Lower lobe of right lung (tissue), 2 donors: Measurements from ENCODE around the gene TBCC. TPM values are rescaled to one million over a fixed set of nuclear protein-coding genes. Genes with fewer than 3 reads are reported as not detected.

Experiments used
- ATAC-seq, 2 donors: fragments of 200-7000 bp; cut with Tn5 transposase; one replicate each; pipeline ENCODE4 v1.9.1; 2020 to 2022; ENCODE audit warnings: mild to moderate bottlenecking in 2 of 2, moderate library complexity in 2 of 2
- DNase-seq: peaks from one replicate; pipeline ENCODE4 v3.0.0-alpha.2; 2020
- H3K27ac ChIP-seq: fragments of 200-600 bp; one replicate; pipeline ENCODE4 v1.8.0; 2022
- H3K27me3 ChIP-seq: fragments of 200-600 bp; one replicate; pipeline ENCODE4 v1.8.0; 2022; ENCODE audit warnings: low read depth
- H3K36me3 ChIP-seq: fragments of 200-600 bp; one replicate; pipeline ENCODE4 v1.8.0; 2022; ENCODE audit warnings: mild to moderate bottlenecking
- H3K4me1 ChIP-seq: fragments of 200-600 bp; one replicate; pipeline ENCODE4 v1.8.0; 2022
- H3K4me3 ChIP-seq: fragments of 200-600 bp; one replicate; pipeline ENCODE4 v1.8.0; 2022; ENCODE audit warnings: mild to moderate bottlenecking
- H3K9me3 ChIP-seq: fragments of 200-600 bp; one replicate; pipeline ENCODE4 v1.8.0; 2022
- CTCF ChIP-seq: fragments of 200-600 bp; IDR thresholded peaks from one replicate; pipeline ENCODE4 v1.8.0; 2022; ENCODE audit warnings: antibody characterized with exemption, mild to moderate bottlenecking
- intact Hi-C: fragments of 100-400 bp; cut with DNase I; formaldehyde crosslinking; loops from one replicate; pipeline ENCODE4 v1.11.0; 2022
- total RNA-seq: library from RNA; stranded (reverse); fragmentation: NEBNext Ultra II Directional; extraction: Animal tissue kit (Norgen Biotek cat#: 25700); gene quantifications from one replicate; pipeline ENCODE4 v1.2.1, GENCODE V29; 2021
- donor health status: DM: no; HTN: yes; CAD: no; lungs with severe emphysema.

TBCC gene
- total RNA-seq, 1 donor from 2014 or later = 19.3 TPM

GRCh38 chr6:42766163-42766670 is 20.3 kb upstream of the TBCC start:
- DNase-seq (no peak), ATAC-seq (peak; percentile 9 to 50)
- Histone ChIP-seq H3K27ac (no peak overlapping the region), H3K4me3 (no peak overlapping the region), H3K9me3 (no peaks in the 10 kb centered on the region), H3K4me1 (peaks cover 13% of the 10 kb centered on the region), H3K36me3 (no peaks in the 10 kb centered on the region), H3K27me3 (no peaks in the 10 kb centered on the region)
- intact Hi-C loops = no loop called here
- TF ChIP-seq CTCF = no peak

DNA sequence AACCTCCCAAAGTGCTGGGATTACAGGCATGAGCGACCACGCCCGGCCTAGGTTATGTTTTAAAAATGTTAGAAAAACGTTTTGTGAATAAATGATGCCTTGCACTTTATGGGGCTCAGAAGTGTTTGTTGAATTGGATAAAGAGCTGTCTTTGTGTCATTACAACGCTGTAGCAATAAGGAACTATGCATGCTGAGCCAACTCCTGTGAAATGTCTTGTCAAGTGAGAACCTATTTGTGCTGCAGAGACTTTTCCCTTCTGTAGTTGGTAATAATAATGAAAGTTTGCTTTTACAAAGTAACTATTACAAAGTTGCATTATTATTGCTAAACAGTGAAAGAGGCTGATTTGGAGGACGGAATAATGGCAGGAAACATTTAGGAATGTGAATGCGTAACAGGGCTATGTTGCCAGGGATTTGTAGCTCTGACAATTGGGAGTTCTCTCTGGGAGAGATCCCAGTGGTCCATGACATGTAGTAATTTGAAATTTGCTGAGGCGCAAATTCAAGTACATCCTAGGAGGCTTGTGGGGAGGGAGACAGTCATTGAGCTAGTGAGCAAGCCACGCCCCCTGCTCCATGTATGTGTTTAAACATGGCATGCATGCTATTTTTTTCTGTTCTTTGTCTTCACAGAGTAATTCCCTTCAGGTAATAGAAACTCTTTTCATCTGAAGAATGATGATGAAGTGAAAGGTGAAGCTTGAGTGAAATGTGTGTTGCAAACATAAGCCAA is 19.2 kb upstream of the TBCC start:
- Histone ChIP-seq H3K36me3 (peaks cover 5% of the 10 kb centered on the region), H3K27me3 (no peaks in the 10 kb centered on the region), H3K9me3 (no peaks in the 10 kb centered on the region), H3K4me3 (no peak overlapping the region), H3K4me1 (peaks cover 2% of the 10 kb centered on the region), H3K27ac (no peak overlapping the region)
- intact Hi-C loops = no loop called here
- TF ChIP-seq CTCF = no peak
- DNase-seq = no peak
- no peak for ATAC-seq

GRCh38 chr6:42762950-42763349 is 17.0 kb upstream of the TBCC start:
- Histone ChIP-seq H3K36me3 (peaks cover 20% of the 10 kb centered on the region), H3K27ac (no peak overlapping the region), H3K4me3 (no peak overlapping the region), H3K4me1 (no peaks in the 10 kb centered on the region), H3K9me3 (no peaks in the 10 kb centered on the region), H3K27me3 (no peaks in the 10 kb centered on the region)
- ATAC-seq = no peak
- no peak for TF ChIP-seq CTCF
- intact Hi-C loops = no loop called here
- DNase-seq = no peak

DNA sequence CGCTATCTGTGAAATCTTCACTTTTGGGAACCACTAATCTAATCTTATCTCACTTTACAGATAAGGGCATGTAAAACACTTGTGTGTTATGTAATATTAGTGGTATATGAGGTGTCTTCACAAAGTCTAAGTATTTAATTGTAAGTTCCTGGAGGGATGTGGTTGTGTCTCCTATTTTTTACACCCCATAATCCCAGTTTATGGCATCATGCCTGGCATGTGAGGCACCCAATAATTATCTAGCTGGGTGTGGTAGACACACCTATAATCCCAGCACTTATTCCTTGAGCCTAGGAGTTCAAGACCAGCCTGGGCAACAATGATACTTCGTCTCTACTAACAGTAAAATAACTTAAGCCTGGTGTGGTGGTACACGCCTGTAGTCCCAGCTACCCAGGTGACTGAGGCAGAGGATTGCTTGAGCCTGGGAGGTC is 16.5 kb upstream of the TBCC start:
- Histone ChIP-seq H3K4me3 (no peak overlapping the region), H3K9me3 (no peaks in the 10 kb centered on the region), H3K27ac (no peak overlapping the region), H3K27me3 (no peaks in the 10 kb centered on the region), H3K36me3 (peaks cover 23% of the 10 kb centered on the region), H3K4me1 (no peaks in the 10 kb centered on the region)
- intact Hi-C loops = no loop called here
- no peak for TF ChIP-seq CTCF
- no peak for DNase-seq
- no peak for ATAC-seq

- no peak overlapping the region for H3K4me3 ChIP-seq
- no peaks in the 10 kb centered on the region for H3K9me3 ChIP-seq
- no peaks in the 10 kb centered on the region for H3K4me1 ChIP-seq
- intact Hi-C loops = no loop called here
- H3K36me3 ChIP-seq = peaks cover 23% of the 10 kb centered on the region
- ATAC-seq = no peak
- H3K27me3 ChIP-seq = no peaks in the 10 kb centered on the region
- H3K27ac ChIP-seq = no peak overlapping the region
- TF ChIP-seq CTCF = no peak
- no peak for DNase-seq
These were observed 15.6 kb upstream of the TBCC start for GRCh38 chr6:42761287-42762067.
